HG02610 (cell line): ENCODE data around the gene SLC30A2.
A peak's percentile ranks its signal among the peaks of the same experiment; 100 is the strongest.

Source experiments
- ATAC-seq: cut with Tn5 transposase; IDR thresholded peaks from one replicate; pipeline ENCODE4 v1.9.1; 2021; ENCODE audit warnings: mild to moderate bottlenecking, moderate library complexity; ENCODE audit not compliant: unreplicated experiment

Gene SLC30A2

GRCh38 chr1:26041978-26042377 is 3.9 kb downstream of the SLC30A2 start:
- ATAC-seq: no peak

GRCh38 chr1:26041401-26041800 is 4.5 kb downstream of the SLC30A2 start:
- no peak for ATAC-seq

DNA sequence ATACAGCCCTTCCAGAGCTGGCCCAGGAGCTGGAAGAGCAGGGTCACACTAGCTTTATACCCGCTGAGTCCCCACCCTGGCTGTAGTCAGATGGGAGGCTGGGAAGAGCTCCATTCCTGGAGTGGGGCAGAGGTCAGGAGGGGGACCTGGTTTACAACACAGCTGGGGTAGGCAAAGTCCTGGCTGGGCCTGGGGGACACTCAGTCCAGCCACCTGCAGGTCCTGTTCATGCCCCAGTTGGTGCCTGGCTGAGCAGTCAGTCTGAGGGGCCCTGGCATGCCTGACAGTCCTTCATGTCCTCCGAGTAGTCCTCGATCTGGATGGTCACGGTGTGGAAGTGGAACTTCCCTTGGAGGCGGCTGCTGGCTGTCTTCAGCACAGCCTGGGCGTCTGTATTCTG is 7.0 kb downstream of the SLC30A2 start:
- no peak for ATAC-seq

GRCh38 chr1:26038477-26038876 is 7.4 kb downstream of the SLC30A2 start:
- no peak for ATAC-seq

DNA sequence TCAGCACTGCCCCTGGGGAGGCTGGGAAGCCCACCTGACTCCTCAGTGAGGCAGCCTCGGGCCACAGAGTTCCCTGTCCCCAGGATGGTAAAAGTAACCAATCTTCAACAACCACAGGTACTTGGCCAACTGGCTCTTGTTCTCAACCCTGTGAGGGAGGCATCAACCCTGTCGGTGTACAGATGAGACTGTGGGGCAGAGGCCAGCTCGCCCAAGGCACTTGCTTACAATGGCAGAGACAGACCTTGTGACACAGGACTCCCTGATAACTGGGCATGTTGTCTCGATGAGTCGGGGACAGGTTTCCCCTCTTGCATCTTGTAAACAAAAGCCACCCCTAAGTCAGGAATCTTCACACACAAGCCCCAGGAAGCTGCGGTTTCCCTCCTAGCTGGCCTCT is 8.0 kb downstream of the SLC30A2 start:
- no peak for ATAC-seq

GRCh38 chr1:26036756-26037281 is 9.1 kb downstream of the SLC30A2 start:
- no peak for ATAC-seq

DNA sequence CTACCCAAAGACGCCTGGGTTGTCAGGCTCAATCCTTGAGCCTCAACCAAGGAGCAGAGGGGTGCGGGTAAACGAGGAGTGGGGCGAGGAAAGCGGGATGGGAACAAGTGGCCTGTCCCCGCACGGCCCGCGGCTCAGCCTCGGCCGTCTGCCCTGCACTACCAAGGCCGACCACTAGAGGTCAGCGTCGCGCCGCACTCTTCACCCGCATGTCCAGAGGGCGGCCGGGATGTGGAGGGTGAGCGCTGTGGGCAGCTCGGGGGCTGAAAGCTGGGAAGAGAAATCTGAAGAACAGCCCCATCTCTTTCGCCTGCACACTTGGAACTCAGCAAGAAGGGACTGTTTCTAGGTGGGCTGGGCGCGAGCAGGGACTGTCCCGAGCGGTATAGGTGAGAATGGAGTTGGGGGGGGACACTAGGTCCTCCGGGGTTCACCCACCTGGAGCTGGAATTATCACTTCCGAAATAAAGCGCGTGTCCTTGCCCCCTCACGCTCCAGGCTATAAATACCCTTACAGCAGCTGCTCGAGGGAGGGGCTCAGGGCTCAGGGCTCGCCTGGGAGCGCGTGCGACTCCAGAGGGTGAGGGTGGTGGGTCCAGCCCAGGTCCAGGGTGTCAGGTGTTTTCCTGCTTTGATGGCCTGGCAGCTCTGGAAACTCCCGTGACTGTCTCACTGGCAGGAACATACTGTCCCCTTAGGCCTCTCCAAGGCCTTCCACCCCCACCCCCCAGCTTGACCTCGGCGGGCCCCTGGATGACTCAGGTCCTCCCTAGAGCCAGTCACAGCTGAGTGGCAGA is 9.8 kb downstream of the SLC30A2 start:
- ATAC-seq: peak; percentile 47

GRCh38 chr1:26035203-26035958 is 10.5 kb downstream of the SLC30A2 start:
- ATAC-seq: peak; percentile 86

GRCh38 chr1:26034504-26035202 is 11.3 kb downstream of the SLC30A2 start:
- no peak for ATAC-seq

GRCh38 chr1:26032656-26033357 is 13.1 kb downstream of the SLC30A2 start:
- ATAC-seq: no peak

- ATAC-seq: no peak
Measured at GRCh38 chr1:26031611-26032220, 14.2 kb downstream of the SLC30A2 start.

GRCh38 chr1:26031196-26031595 is 14.7 kb downstream of the SLC30A2 start:
- ATAC-seq: no peak

DNA sequence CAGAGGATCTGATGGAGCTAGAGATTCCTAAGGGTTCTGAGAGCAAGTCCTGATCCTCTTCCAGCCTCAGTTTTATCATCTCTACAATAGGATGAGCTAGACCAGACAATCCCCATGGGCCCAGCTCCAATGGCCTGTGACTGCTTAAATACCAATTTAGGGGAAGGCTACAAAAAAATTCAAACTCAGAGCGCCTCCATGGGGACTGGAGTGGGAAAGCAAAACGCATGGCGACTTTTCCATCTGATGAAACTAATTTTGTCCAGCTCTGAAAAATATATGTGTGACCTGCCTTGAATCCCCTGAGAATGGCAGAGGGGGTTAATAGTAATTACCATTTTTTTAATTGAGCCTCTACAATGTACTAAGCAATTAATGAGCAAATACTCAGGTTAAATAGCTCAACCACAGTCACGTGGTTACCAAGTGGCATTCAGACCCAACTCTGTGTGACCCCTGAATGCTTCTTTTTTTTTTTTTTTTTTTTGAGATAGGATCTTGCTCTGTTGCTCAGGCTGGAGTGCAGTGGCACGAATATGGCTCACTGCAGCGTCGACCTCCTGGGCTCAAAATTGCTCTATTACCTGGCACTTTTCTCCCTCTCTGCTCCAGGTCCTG is 15.9 kb downstream of the SLC30A2 start:
- no peak for ATAC-seq

GRCh38 chr1:26029054-26029863 is 16.7 kb downstream of the SLC30A2 start:
- ATAC-seq: no peak

- no peak for ATAC-seq
Measured at GRCh38 chr1:26028490-26028980, 17.4 kb downstream of the SLC30A2 start.

- no peak for ATAC-seq
Measured at GRCh38 chr1:26027716-26028489, 18.0 kb downstream of the SLC30A2 start.

- ATAC-seq: no peak
Measured at GRCh38 chr1:26025517-26025916, 20.4 kb downstream of the SLC30A2 start.

DNA sequence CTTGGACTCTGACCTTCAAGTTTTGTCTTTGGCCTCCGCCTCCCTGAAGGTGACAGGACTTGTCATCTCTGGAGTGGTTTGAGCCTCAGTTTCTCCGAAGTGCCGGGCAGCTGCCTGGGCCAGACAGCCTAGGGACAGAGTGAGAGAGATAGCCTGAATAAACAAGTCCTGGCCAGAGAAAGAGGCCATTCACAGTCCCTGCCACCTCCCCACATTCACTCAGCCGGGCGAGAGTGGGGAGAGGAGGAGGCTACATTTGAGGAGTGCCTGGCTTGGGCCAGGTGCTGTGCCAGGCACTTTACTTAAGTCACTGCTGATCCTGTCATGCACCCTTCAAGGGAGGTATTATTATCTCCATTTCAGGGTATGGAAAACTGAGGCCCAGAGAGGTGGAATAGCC is 20.9 kb downstream of the SLC30A2 start:
- no peak for ATAC-seq
